HG03066 (cell line): ENCODE measurements around the gene SST.
"Not testable (repeated sequence)": the region's sequence is repeated elsewhere in the genome, so short reads cannot be mapped to it uniquely, and the experiment has no call there.

Source experiments
- ATAC-seq: cut with Tn5 transposase; IDR thresholded peaks from one replicate; pipeline ENCODE4 v1.9.1; 2021; ENCODE audit warnings: low read depth; ENCODE audit not compliant: unreplicated experiment

Gene SST

DNA sequence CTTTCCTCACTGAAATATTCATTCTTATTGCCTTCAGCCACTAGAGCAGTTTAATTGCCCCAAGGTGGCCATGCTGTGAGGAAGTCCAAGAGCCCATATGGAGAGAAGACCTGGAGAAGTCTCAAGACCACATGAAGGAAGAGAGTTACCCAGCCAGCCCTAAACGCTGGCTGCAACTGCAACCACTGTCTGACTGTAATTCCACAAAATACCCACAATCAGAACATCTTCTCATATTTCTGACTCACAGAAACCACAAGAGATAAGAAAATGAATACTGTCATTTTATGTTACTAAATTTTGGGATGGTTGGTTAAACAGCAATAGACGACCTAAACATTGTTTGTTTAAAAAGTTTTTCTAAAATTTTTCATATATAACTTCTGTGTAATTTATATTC is 14.7 kb upstream of the SST start:
- no peak for ATAC-seq

DNA sequence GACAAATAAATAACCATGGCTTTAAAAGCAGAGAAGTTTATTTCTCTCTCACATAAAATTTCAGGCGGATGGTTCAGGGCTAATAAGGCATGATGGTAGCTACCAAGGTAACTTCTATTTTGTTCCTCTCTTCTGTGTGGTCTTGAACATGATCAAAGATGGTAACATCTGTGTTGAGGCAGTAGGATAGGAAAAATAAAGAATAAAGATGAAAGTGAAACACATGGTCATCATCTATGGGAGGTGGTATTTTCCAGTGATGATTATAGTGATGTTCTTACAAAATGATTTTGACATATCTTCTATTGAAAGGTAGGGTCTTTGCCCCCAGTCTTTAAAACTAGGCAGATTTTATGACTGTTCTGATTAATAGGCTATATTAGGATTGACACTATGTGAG is 14.2 kb upstream of the SST start:
- ATAC-seq = no peak

GRCh38 chr3:187681756-187682155 is 11.6 kb upstream of the SST start:
- ATAC-seq = not testable (repeated sequence)

DNA sequence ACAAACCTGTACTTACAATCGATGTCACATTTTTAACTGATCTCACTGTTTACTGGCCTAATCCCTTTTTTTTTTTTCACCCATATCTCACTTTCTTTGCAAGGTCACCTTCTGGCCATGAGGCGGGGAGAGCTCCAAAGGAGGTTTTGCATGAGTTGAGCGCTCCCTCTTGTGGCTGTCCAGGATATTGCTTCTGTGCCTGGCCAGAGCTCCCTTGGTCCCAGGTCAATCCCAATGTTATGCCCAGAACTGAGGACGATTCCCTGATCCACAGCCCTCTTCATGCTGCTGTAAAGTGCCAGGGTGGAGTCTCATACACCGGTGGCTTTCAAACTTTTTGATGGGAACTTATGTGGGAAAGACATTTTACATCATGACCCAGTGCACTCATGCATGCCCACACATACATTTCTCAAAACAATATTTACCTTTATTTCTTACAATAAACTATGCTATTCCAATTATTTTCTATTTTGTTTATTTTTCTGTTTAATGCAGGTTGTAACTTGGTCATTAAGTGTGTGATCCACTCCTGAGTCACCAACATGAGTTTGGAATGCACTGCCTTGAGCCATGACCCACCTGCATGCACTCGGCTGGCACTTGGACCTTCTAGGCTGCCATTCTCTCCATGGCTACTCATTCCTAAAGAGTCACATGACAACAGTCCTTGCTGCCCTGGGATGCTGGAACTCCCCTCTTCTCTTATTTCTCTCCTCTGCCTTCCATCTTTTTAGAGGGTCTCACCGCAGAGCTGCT is 9.6 kb upstream of the SST start:
- peak; percentile 56 for ATAC-seq

GRCh38 chr3:187678726-187679268 is 8.6 kb upstream of the SST start:
- no peak for ATAC-seq

- no peak for ATAC-seq
Measured at GRCh38 chr3:187677604-187678003, 7.4 kb upstream of the SST start.

GRCh38 chr3:187673012-187673411 is 2.8 kb upstream of the SST start:
- ATAC-seq = no peak

- ATAC-seq = no peak
Measured at GRCh38 chr3:187667526-187667925, 2.7 kb downstream of the SST start.

GRCh38 chr3:187665764-187666402 is 4.3 kb downstream of the SST start:
- no peak for ATAC-seq

GRCh38 chr3:187665010-187665409 is 5.2 kb downstream of the SST start:
- ATAC-seq = no peak

- ATAC-seq = no peak
Measured at GRCh38 chr3:187662848-187663409, 7.3 kb downstream of the SST start.

DNA sequence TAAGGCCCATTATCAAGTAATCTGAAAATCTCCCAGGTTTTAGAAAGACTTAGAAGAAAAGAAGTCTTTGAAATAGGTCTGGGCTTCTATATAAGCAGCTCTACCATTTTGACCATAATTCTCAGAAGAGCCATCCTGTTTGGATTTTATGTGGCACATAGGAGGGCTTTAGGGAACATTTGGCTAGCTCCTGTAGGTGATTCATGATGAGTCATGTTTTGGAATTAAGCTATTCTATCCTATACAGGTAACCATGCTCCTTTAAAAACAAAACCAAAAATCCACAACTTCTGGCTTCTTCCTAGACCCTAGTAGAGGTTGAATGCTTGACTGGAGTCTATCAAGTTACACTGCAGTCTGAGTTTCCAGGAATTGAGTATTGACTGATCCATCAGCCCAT is 8.9 kb downstream of the SST start:
- no peak for ATAC-seq

- no peak for ATAC-seq
Measured at GRCh38 chr3:187651282-187651681, 18.9 kb downstream of the SST start.

DNA sequence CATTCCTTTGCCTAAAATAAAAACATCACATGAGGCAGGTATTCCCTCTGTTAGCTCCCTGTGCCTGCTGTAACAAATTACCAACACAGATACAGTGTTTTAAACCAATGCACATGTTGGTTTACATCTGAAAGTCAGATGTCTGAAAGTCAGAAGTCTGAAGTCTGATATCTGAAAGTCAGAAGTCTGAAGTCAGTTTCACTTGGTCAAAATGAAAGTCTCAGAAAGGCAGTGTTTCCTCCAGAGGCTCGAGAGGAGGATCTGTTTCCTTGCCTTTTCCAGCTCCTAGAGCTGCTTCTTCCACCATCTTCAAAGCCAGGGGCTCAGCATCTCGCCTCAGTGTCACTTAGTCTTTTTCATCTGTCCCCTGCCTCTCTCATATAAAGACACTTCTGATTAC is 22.0 kb downstream of the SST start:
- peak; percentile 92 for ATAC-seq

DNA sequence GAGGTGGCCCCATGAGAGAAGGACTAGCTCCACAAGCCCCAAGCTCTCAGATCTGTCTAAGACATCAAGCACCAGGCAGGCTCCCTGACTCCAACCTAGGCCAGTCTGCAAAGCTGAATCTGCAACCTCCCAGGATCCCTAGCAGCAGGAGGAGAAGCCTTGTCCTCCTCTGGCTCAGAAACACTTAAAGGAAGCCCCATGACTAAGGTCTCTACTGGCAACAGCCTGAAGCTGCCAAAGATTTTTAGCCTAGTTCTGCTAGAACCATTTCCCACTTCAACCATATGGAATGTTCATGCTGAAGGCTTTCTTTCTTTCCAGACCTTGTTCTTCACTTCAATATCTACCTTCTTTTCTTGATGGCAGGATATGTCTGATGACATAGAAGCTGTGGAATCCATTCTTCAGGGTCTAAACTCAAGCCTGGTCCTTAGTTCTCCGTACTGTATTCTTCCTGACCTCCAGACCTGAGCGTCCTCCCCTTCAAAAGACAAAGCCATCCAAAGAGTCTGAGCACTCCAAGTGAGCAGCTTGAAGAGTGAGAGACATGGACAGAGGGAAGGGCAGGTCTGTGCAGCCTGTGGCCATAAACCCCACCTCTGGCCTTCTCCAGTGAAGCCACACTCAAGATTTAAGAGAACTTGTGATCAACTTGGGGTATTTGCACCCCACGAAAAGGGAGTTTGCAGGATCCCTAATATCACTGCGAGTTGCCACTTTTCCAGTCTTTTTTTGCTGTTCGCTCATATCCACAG is 23.1 kb downstream of the SST start:
- ATAC-seq = no peak

DNA sequence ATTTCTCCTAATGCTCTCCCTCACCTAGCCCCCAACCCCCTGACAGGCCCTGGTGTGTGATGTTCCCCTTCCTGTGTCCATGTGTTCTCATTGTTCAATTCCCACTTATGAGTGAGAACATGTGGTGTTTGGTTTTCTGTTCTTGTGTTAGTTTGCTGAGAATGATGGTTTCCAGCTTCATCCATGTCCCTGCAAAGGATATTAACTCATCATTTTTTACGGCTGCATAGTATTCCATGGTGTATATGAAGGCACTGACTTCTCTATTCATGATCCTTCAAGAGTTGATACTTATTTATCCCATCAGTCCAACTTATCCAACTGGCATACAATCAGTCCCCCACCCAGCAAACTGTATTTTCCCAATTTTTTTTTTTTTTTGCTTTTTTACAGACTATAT is 24.8 kb downstream of the SST start:
- ATAC-seq = not testable (repeated sequence)

- no peak for ATAC-seq
Measured at GRCh38 chr3:187642861-187643260, 27.3 kb downstream of the SST start.

GRCh38 chr3:187641320-187642016 is 28.7 kb downstream of the SST start:
- no peak for ATAC-seq

- no peak for ATAC-seq
Measured at GRCh38 chr3:187640569-187641059, 29.6 kb downstream of the SST start.

- ATAC-seq = no peak
Measured at GRCh38 chr3:187639927-187640568, 30.1 kb downstream of the SST start.
